Limb (tissue), 2 donors: ENCODE measurements around the gene LCAT.
"Not testable (repeated sequence)": the region's sequence is repeated elsewhere in the genome, so short reads cannot be mapped to it uniquely, and the experiment has no call there.

ENCODE experiments used
- DNase-seq, 2 donors: peaks; one replicate each; pipeline ENCODE4 v3.0.0-alpha.2; 2016; ENCODE audit errors: extremely low spot score in 2 of 2

LCAT gene

DNA sequence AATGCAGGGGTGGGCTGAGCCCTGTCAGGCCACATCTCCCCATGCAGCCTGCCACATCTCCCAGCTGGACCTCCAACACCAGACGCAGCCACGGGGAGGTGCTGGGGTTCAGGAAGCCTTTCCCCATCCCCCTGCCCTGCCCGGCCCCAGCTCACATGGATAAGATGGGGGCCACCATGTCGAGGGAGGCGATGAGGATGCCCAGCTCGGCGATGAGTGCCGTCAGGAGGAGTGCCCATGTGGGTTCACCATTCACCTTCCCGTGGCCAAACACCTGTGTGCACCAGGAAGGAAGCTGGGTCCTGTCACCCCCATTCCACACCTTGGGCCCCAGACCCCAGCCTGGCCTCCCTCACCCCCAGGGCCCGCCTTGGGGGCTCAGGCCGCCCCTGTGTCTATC is 5.7 kb upstream of the LCAT start:
- DNase-seq: peak in 1 of 2 donors; percentile 22

GRCh38 chr16:67948015-67948414 is 4.1 kb upstream of the LCAT start:
- DNase-seq: no peak

- no peak for DNase-seq
Observed at GRCh38 chr16:67946966-67947558, 3.1 kb upstream of the LCAT start.

- DNase-seq: no peak
Observed at GRCh38 chr16:67946128-67946569, 2.2 kb upstream of the LCAT start.

DNA sequence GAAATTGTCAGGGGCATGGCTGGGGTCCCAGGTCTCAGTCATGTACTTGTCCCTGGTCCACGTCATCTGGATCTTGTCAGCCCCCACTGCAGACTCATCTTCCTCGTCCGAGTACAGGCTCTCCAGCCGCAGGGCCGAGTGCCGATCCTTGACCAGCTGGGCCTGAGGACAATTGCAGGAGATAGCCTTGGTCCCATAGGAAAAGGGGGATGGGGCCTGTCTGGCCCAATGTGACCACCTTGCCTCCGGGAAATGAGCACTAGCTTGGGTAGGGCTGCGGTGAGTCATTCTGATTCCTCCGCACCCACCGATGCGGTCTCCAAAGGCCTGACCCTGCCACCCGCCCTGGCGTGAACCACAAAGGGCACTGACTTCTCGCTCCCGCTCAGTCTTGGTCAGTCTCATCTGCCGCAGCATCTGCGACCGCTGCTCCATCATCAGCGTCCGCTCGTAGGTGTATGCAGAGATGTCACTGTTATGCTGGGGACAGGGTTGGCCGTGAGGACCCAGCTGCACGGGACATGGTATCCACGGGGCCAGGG is 1.5 kb upstream of the LCAT start:
- DNase-seq: no peak

- DNase-seq: no peak
Observed at GRCh38 chr16:67944690-67945391, 921 bp upstream of the LCAT start.

DNA sequence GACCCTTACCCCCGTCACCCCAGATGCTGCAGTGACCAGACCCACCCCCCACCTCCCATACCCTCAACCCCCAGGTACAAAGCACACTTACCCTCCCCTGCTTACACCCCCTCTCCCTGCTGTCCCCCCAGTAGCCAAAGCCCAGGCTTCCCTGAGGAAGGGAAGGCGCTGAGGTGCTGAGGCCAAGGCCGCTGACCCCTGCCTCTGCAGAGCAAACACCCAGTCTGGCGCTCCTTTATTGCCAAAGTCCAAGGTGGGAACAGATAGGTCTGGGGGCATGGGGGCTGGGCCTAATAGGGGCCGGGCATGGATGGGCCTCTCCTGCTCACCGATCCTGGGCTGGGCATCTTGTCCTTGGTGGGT is 683 bp downstream of the LCAT start:
- no peak for DNase-seq

GRCh38 chr16:67942510-67943255 is 1.2 kb downstream of the LCAT start:
- DNase-seq: no peak

DNA sequence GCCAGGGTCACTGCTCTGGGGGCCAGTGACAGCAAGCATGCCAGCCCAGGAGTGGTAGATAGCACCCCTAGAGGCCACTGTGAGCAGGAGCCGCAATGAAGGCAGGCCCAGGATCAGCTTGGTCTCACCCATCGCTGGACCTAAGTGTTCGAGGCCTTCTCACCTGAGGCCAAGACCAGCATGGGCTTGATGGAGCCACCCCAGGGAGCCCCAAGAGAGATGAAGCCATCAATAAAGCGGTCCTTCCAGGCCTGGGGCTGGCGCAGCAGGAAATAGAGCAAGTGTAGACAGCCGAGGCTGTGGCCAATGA is 1.8 kb downstream of the LCAT start:
- no peak for DNase-seq

GRCh38 chr16:67941469-67942199 is 2.3 kb downstream of the LCAT start:
- no peak for DNase-seq

DNA sequence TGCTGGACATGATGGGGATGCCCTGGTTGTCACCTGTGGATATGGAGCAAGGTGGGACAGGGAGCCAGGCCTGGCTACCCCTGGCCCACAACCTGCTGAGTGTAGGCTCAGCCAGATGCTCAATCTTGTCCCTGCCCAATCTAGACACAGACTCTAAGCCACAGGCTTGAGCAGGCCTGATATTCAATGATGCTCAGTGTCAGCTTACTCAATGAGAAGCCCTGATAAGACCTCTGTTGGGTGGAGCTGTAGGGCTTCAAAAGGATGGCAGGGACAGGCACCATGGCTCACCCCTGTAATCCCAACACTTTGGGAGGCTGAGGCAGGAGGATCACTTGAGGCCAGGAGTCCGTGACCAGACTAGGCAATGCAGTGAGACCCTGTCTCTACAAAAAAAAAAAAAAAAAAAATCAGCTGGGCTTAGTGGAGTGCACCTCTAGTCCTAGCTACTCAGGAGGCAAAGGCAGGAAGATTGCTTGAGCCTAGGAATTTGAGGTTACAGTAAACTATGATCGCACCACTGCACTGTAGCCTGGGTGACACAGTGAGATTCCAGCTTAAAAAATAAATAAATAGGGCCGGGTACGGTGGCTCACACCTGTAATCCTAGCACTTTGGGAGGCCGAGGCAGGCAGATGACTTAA is 3.4 kb downstream of the LCAT start:
- no peak for DNase-seq

DNA sequence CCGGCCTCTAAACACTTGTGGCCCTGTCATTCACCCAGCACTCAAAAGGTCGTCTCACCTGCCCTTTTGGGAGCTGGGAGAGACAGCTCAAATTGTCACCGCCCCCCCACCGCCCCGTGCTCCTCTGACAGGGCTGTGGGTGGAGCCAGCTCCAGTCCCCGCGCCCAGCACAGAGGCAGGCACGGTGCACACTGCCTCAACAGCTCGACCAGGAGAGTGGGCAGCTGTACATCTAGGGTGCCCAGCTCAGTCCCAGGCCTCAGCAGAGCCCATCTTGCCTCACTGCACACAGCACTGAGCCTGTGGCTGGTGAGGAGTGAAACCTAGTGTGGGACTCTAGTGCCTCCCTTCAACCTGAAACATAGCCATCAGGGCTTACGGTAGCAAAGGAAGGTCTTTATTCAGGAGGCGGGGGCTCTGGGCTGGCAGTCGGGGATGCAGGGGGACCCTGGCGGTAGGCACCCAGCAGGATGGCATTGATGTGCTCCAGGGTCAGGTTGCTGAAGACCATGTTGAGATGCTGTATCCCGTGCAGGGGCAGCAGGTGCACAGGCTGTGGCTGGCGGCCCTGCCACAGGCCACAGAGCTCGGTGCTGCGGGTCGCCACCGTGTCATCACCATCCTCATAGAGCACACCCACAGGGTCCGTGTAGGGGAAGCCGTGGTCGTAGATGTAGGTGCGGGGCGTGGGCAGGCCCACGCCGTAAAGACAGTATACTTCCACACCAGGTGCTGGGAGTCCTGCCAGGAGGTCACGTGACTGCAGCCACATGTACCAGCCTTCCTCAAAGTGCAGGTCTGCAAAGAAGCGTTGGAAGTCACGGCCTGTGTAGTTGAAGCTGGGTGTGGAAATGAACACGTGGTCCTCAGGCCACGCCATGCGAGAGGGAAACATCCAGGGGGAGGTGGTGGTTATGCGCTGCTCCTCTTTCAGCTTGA is 4.1 kb downstream of the LCAT start:
- no peak for DNase-seq

- DNase-seq: not testable (repeated sequence)
Observed at GRCh38 chr16:67937713-67938112, 6.2 kb downstream of the LCAT start.

- DNase-seq: no peak
Observed at GRCh38 chr16:67936880-67937605, 6.9 kb downstream of the LCAT start.

- DNase-seq: peak; percentile 32 to 68
Observed at GRCh38 chr16:67936124-67936879, 7.6 kb downstream of the LCAT start, which contains the start of gene PSMB10. Gene PSMB10 (minus strand): TSS chr16:67936850. CDS start chr16:67936749, 101 bp downstream.

DNA sequence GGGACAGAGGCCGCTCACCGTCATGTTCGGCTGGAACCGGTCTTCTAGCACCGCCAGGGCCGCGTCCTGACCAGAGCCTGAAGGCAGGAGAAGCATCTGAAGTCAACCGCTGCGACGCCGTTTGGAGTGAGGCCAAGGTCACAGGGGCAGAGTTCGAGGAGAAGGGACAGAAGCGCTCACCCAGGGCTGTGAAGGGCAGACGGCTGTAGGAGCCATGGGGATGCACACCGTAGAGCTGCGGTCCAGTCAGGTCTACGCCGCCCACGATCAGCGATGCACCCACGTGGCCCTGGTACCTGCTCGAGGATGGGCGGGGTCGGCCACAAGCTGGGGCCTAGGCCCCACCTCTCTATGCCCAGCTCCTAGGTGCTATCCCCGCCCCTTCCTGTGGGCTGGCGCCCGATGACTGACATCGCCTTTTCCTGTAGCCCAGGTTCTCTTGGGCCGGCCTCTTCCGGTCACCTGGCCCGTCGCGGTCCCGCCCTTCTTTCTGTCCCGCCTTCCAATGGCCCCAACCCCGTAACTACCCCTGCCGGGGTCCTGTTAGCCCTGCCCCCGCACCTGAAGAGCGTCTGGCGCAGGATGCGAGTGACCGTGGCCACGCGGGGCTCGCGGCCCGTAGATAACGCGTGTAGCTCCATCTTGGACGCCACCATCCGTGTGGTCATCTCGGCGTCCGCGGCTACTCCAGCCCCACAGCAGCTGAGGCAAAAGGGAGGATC is 8.4 kb downstream of the LCAT start:
- peak; percentile 91 to 94 for DNase-seq

- DNase-seq: no peak
Observed at GRCh38 chr16:67935101-67935401, 8.9 kb downstream of the LCAT start.
